Activated T-cell treated with anti-CD3 and anti-CD28 coated beads, Interleukin-2, amount 50 U/mL, for 24 hours (primary cell): ENCODE data around the gene NAPSA.

Experiments used
- DNase-seq: peaks from one replicate; pipeline ENCODE4 v3.0.0-alpha.2; 2020
- H3K27ac Mint-ChIP-seq: 2 replicates; pipeline ENCODE4 v1.8.0; 2020; ENCODE audit warnings: mild to moderate bottlenecking, mixed read lengths
- H3K27me3 Mint-ChIP-seq: 2 replicates; pipeline ENCODE4 v1.8.0; 2020; ENCODE audit warnings: mixed read lengths
- H3K36me3 Mint-ChIP-seq: 2 replicates; pipeline ENCODE4 v1.8.0; 2020; ENCODE audit warnings: low read depth, mixed read lengths
- H3K4me1 Mint-ChIP-seq: 2 replicates; pipeline ENCODE4 v1.8.0; 2020; ENCODE audit warnings: low read depth, mixed read lengths
- H3K4me3 Mint-ChIP-seq: 2 replicates; pipeline ENCODE4 v1.8.0; 2020; ENCODE audit warnings: mild to moderate bottlenecking, moderate library complexity, mixed read lengths
- H3K9me3 Mint-ChIP-seq: 2 replicates; pipeline ENCODE4 v1.8.0; 2020; ENCODE audit warnings: mixed read lengths

NAPSA gene

DNA sequence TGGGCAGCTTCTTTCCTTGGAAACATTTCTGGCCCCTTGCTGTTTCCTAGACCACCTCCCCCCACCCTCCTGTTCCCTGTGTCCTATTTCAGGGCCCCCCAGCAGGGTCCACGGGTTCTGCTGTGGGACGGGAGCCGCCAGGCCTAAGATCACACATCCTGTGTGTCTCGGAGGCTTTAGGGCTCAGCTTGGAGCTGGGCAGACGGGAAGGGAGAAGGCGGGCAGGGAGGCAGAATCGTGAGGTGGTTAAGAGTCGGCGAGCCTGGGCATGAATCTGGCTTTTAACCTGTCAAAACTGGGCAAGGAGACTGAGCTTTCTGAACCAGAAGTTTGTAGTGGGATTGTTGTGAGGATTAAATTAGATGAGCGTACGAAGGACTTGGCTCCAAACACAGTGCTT, 41.1 kb downstream of the NAPSA start:
- peaks cover under 1% of the 10 kb centered on the region for H3K36me3 Mint-ChIP-seq
- DNase-seq, result no peak
- H3K27me3 Mint-ChIP-seq, result peaks cover 57% of the 10 kb centered on the region
- H3K4me3 Mint-ChIP-seq, result no peak overlapping the region
- peaks cover under 1% of the 10 kb centered on the region for H3K9me3 Mint-ChIP-seq
- no peak overlapping the region for H3K27ac Mint-ChIP-seq
- H3K4me1 Mint-ChIP-seq, result peaks cover 21% of the 10 kb centered on the region

DNA sequence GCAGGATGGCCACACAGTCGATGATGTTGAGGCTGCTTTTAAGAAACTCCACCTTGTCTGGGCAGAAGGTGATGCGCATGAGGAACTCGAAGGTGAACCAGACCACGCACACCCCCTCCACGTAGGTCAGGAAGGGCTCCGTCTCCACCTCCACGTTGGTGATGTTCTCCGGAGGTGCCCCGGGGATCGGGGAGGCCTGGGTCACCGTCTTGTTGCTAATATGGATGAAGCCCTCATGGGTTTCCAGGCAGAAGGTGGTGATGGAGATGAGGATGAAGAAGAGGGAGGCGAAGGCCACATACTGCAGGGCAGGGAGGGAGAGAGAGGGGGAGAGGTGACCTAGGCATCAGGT, 41.7 kb downstream of the NAPSA start:
- Mint-ChIP-seq H3K4me3 (no peak overlapping the region), H3K4me1 (peaks cover 20% of the 10 kb centered on the region), H3K36me3 (no peaks in the 10 kb centered on the region), H3K27me3 (peaks cover 58% of the 10 kb centered on the region), H3K9me3 (no peaks in the 10 kb centered on the region), H3K27ac (no peak overlapping the region)
- no peak for DNase-seq

DNA sequence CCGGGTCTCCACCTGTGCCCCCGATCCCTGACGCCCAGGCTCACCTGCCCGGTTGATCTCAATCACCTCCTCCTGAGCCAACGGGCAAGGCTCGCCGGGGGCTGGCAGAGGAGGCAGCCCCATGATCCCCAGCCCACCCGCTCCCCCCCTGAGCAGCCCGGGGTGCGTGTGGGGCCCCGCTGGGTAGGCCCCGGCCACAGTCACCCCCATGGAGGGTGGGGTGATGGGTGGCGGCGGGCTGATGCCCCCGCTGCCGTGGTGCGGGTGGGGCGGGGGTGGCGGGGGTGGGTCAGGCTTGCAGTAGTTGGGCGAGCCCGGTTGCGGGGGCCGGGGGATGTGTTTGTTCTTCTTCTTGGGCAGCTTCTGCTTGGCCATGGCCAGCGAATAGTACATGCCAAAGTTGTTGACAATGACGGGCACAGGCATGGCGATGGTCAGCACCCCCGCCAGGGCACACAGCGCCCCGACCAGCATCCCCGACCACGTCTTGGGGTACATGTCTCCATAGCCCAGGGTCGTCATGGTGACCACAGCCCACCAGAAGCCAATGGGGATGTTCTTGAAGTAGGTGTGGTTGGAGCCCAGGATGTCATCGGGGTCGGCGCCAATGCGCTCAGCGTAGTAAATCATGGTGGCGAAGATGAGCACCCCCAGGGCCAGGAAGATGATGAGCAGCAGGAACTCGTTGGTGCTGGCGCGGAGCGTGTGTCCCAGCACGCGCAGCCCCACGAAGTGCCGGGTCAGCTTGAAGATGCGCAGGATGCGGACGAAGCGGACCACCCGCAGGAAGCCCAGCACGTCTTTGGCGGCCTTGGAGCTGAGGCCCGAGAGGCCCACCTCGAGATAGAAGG, 42.3 kb downstream of the NAPSA start:
- no peak for DNase-seq
- H3K27me3 Mint-ChIP-seq, result peaks cover 58% of the 10 kb centered on the region
- H3K36me3 Mint-ChIP-seq, result no peaks in the 10 kb centered on the region
- peaks cover 20% of the 10 kb centered on the region for H3K4me1 Mint-ChIP-seq
- no peak overlapping the region for H3K27ac Mint-ChIP-seq
- no peaks in the 10 kb centered on the region for H3K9me3 Mint-ChIP-seq
- no peak overlapping the region for H3K4me3 Mint-ChIP-seq

DNA sequence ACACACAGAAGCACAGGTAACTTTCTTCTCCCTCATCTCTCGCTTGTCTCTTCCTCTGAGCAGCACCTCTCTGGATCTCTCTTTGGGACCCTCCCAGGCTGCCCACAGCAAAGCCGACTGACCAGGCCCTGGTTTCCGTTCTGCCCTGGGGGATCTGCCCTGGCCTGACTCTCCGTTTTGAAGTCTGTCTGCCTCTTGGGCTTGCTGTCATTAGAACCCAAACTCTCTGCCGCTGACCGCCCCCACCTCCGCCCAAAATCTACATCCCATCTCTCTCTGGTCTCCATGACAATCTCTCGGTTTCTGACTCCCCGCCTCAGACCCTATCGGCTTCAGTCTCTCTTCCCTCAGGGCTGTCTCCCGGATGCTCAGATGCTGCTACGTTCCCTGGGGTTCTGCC, 43.2 kb downstream of the NAPSA start:
- peaks cover 13% of the 10 kb centered on the region for H3K4me1 Mint-ChIP-seq
- peaks cover 60% of the 10 kb centered on the region for H3K27me3 Mint-ChIP-seq
- H3K9me3 Mint-ChIP-seq, result no peaks in the 10 kb centered on the region
- no peak overlapping the region for H3K4me3 Mint-ChIP-seq
- no peak overlapping the region for H3K27ac Mint-ChIP-seq
- no peaks in the 10 kb centered on the region for H3K36me3 Mint-ChIP-seq
- no peak for DNase-seq

DNA sequence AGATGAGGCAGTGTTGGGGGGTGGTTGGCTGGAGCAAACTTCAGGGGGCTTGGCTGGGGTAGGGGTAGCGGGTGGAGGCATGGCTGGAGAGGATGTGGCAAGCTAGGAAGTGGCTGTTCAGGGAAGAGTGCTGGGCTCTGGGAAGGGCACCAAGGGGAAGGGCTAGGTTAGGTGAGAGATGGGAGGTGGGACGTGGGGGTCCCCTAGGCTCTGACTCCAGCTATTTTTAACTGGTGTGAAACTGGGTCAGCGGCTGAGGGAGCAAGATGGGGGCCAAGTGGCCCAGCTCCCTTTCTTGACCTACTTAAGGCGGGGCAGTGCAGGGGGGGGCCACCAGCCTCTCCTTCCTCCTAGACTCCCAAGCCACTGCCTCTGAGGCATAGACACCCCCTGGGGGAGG, 43.6 kb downstream of the NAPSA start:
- DNase-seq, result no peak
- Mint-ChIP-seq H3K9me3 (no peaks in the 10 kb centered on the region), H3K27me3 (peaks cover 57% of the 10 kb centered on the region), H3K27ac (no peak overlapping the region), H3K4me3 (no peak overlapping the region), H3K36me3 (no peaks in the 10 kb centered on the region), H3K4me1 (peaks cover 9% of the 10 kb centered on the region)

DNA sequence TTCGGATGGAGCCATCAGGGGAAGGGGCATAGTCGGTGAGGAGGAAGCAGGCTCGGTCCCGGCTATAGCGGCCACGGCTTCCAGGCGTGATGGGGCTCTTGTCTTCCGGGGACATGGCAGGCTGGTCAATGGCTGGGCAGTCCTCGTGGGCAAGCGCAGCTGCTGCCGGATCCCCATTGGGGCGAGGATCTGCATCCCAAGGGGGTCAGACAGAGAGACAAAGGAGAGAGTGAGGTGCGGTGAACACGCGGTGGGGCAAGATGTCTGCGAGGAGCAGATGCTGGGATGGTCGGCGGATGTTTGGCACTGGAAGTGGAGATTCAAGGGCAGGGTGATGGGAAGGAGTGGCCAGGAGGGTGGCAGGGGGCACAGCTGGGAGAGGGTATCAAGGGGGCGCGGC, 44.8 kb downstream of the NAPSA start:
- Mint-ChIP-seq H3K9me3 (no peaks in the 10 kb centered on the region), H3K36me3 (no peaks in the 10 kb centered on the region), H3K4me3 (no peak overlapping the region), H3K27ac (no peak overlapping the region), H3K4me1 (peaks cover 9% of the 10 kb centered on the region), H3K27me3 (peaks cover 58% of the 10 kb centered on the region)
- no peak for DNase-seq

DNA sequence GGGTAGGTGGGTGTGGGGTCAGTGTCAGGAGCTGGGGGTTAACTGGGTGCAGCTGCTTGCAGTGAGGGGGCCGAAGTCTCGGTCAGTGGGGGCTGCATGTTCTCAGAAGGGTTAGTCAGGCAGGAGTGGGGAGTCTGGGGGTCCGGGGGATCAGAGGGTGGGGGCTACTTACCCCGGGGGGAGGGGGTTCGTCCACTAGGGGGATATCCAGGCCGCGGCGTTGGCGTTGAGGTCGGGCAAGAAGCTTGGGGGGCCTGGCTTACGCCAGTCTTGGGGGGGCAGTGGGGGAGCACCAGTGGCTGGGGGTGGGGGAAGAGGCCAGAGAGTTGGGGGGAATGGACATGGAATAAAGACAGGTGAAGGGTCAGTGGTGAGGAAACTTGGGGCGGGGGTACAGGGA, 45.4 kb downstream of the NAPSA start:
- Mint-ChIP-seq H3K27me3 (peaks cover 57% of the 10 kb centered on the region), H3K4me1 (peaks cover 10% of the 10 kb centered on the region), H3K27ac (no peak overlapping the region), H3K4me3 (no peak overlapping the region), H3K9me3 (no peaks in the 10 kb centered on the region), H3K36me3 (no peaks in the 10 kb centered on the region)
- no peak for DNase-seq

DNA sequence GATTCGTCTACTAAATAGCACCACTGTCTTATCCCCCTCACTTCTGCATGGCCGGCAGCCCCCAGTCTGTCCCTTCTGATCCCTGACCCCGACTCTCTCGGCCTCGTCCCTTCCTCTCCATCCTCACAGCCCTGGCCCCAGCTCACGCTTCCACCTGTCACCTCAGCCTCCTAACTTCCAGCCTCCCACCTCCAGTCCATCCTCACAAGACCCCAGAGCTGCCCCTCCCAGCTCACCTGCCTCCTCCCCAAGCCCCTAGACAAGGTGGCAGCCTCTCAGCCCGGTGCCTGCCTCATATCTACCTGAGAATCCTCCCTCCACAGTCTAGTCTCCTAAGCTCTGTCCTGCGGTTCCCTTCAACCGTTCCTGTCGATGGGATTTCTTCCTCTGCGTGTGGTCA, 46.3 kb downstream of the NAPSA start:
- Mint-ChIP-seq H3K27ac (no peak overlapping the region), H3K4me3 (no peak overlapping the region), H3K36me3 (no peaks in the 10 kb centered on the region), H3K4me1 (peaks cover 13% of the 10 kb centered on the region), H3K9me3 (no peaks in the 10 kb centered on the region), H3K27me3 (peaks cover 56% of the 10 kb centered on the region)
- DNase-seq, result no peak

DNA sequence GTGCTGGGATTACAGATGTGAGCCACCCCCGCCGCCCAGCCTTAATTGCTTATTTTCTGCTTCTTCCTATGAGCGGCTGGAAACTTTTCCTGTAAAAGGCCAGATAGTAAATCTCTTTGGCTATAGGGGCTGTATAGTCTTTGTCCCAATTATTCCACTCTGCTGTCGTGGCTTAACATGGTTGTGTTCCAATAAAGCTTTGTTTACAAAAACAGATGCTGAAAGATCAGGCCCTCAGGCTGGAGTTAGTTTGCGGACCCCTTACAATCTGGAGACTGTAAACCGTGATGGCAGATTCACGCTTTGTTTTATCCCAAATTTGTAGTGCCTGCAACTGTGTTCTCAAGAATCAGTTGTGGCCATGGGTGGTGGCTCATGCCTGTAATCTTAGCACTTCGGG, 47.0 kb downstream of the NAPSA start:
- DNase-seq, result no peak
- peaks cover 62% of the 10 kb centered on the region for H3K27me3 Mint-ChIP-seq
- H3K36me3 Mint-ChIP-seq, result no peaks in the 10 kb centered on the region
- H3K4me1 Mint-ChIP-seq, result peaks cover 13% of the 10 kb centered on the region
- H3K9me3 Mint-ChIP-seq, result no peaks in the 10 kb centered on the region
- H3K4me3 Mint-ChIP-seq, result no peak overlapping the region
- H3K27ac Mint-ChIP-seq, result no peak overlapping the region

DNA sequence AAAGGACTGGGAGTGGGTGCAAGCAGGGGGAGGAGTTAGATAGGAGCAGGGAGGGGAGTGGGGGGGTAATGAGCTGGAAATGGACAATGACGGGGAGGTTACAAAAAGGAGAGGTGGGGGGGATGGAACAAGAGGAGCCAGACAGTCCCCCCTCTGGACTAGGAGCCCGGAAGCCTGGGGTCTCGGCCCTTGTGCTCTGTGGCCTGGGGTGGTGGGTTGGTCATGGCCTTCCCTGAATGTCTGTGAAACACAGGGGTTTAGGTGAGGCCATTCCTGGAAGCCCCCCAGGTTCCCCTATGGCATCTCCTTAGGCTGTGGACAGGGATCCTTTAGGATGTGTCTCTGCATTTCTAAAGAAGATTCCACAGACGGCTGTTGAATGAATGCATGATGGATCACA, 48.3 kb downstream of the NAPSA start:
- Mint-ChIP-seq H3K36me3 (no peaks in the 10 kb centered on the region), H3K27ac (no peak overlapping the region), H3K27me3 (peaks cover 69% of the 10 kb centered on the region)

DNA sequence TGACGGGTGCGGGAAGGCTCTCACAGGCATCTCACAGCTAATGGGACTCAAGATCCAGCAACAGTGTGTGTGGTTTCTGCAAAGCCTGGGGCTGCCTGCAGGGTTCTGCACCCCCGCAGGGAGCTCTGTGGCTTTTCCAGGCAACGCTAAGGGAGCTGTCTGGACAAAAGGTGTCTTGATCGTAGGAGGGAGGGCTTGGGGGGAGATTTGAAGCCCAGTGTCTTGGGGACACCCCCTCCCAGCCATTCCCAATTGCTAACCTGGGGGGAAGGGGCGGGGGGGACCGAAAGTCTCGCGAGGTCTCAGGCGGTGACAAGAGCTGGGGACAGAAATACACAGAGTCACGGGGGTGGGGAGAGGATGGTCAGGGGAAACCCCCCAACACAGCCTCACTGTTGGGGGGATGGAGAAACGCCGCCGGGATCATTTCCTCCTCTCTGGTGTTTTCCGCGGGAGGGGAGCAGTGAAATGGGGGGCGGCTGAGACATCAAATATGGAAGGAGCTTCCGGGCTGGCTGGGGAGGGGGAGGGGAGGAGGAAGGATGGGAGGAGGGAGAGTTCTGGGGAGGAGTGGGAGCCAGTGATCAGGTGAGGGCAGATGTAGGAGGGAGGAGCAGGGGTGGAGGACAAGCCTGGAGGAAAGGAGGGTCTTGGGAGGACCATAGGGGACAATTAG, 49.5 kb downstream of the NAPSA start:
- H3K36me3 Mint-ChIP-seq, result no peaks in the 10 kb centered on the region
- DNase-seq, result no peak
- peaks cover 17% of the 10 kb centered on the region for H3K4me1 Mint-ChIP-seq
- no peaks in the 10 kb centered on the region for H3K9me3 Mint-ChIP-seq
- H3K27me3 Mint-ChIP-seq, result peaks cover 73% of the 10 kb centered on the region
- H3K4me3 Mint-ChIP-seq, result peak overlapping the region; percentile 48
- H3K27ac Mint-ChIP-seq, result no peak overlapping the region

More for the DNA sequence above, 48.3 kb downstream of the NAPSA start:
- no peak overlapping the region for H3K4me3 Mint-ChIP-seq
- no peaks in the 10 kb centered on the region for H3K9me3 Mint-ChIP-seq
- DNase-seq, result no peak
- peaks cover 17% of the 10 kb centered on the region for H3K4me1 Mint-ChIP-seq

DNA sequence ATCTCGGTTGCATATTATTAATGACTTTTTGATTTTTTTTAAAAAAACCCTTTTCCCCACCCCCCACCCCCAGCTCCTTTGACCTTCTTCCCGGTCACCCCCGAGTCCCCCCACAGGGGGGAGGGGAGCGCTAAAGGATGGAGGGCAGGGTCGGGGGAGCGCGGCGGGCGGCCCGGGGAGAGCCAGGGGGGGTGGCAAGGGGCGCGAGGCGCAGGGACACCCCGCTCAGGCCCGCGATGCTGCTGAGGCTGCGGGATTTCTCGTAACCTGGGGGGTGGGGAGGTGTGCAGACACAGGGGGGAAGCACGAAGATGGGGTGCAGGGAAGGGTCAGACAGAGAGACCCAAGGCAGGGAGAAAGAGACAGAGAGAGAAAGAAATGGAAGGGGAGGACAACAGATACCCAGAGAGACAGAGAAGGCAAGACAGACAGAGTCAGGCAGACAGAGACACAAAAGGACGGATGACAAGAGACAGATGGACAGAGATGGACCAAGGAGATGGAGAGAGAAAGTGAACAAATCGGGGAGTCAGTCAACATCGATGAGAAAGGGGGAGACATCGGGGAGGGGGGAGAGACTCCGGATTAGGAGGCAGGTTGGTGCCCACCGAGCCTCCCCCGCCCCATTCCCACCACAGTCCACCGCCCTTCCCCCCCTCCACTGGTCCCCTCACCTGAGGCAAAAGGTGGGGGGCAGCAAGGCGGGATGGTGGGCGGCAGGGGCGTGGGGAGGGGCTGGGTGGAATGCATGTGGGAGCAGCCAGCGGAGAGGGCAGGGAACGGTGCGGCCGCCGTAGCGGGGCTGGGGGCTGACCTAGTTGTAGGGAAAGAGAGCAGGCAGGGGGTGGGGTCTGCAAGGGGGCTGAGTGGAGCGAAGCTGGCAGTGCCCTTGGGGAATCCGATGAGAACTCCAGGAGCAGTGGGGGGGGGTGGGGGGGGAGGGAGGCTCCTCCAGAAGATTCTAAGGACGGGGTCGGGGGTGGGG, 50.4 kb downstream of the NAPSA start:
- peaks cover 17% of the 10 kb centered on the region for H3K4me1 Mint-ChIP-seq
- H3K27ac Mint-ChIP-seq, result no peak overlapping the region
- peaks cover 78% of the 10 kb centered on the region for H3K27me3 Mint-ChIP-seq

DNA sequence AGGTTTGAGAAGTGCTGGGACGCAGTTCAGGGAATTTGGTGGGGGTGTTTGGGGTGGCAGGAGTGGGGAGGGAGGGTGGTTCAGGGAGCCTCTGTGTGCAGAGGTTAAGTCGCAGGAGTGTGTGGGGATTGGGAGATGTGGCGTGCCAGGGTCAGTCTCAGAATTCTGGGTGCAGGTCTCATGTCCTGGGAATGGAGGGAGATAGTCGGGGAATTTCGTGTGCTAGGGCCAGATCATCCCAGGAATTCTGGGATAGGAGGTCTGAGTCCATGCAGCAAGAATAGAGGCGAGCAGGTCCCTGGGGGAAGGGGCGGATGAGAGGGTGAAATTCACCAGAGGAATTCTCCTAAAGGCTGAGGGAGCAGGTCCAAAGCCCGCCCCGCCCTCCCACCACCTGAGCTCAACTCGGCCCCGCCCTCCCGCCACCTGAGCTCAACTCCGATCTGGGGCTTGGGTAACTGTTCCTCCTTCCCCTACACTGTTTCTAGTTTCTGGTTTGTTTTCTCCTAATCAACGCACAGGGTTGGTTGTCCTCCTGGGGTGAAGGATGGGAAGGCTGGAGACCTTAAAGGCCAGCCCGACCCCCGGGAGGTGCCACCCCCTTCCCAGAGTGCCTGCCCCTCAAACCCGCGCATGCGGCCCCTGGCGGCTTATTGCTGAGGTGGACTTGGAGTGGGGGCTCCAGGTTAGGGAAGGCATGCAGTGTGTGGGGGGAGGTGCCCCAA, 51.5 kb downstream of the NAPSA start:
- peaks cover 77% of the 10 kb centered on the region for H3K27me3 Mint-ChIP-seq
- H3K9me3 Mint-ChIP-seq, result no peaks in the 10 kb centered on the region
- no peak overlapping the region for H3K4me3 Mint-ChIP-seq

More for the DNA sequence above, 50.4 kb downstream of the NAPSA start:
- no peak for DNase-seq
- no peaks in the 10 kb centered on the region for H3K9me3 Mint-ChIP-seq
- H3K36me3 Mint-ChIP-seq, result no peaks in the 10 kb centered on the region
- no peak overlapping the region for H3K4me3 Mint-ChIP-seq

More for the DNA sequence above, 51.5 kb downstream of the NAPSA start:
- H3K27ac Mint-ChIP-seq, result no peak overlapping the region
- peaks cover 17% of the 10 kb centered on the region for H3K4me1 Mint-ChIP-seq
- H3K36me3 Mint-ChIP-seq, result no peaks in the 10 kb centered on the region
- DNase-seq, result no peak
